Measurements from ENCODE around the gene CFAP157. TPM values are rescaled to one million over a fixed set of nuclear protein-coding genes. Genes with fewer than 3 reads are reported as not detected.
A peak's percentile ranks its signal among the peaks of the same experiment; 100 is the strongest.
"Not testable (repeated sequence)": the region's sequence is repeated elsewhere in the genome, so short reads cannot be mapped to it uniquely, and the experiment has no call there.

The CFAP157 gene
- total RNA-seq, 1 donor from 2014 or later = 0.13 TPM

GRCh38 chr9:127734747-127735529 is 28.1 kb downstream of the CFAP157 start, which contains the start of gene TOR2A:
Gene TOR2A (minus strand): TSS chr9:127735294. CDS start chr9:127735270, 24 bp downstream.
- DNase-seq (ENCODE audit: low read depth) = peak; percentile 97

GRCh38 chr9:127735530-127736185 is 28.9 kb downstream of the CFAP157 start:
- DNase-seq (ENCODE audit: low read depth) = no peak

GRCh38 chr9:127738666-127739065 is 31.9 kb downstream of the CFAP157 start:
- DNase-seq (ENCODE audit: low read depth) = no peak

GRCh38 chr9:127739614-127740330 is 33.0 kb downstream of the CFAP157 start:
- DNase-seq (ENCODE audit: low read depth) = no peak

- DNase-seq (ENCODE audit: low read depth) = no peak
These were observed 35.1 kb downstream of the CFAP157 start for GRCh38 chr9:127741831-127742434.

- DNase-seq (ENCODE audit: low read depth) = no peak
These were observed 35.8 kb downstream of the CFAP157 start for GRCh38 chr9:127742435-127743088.

- no peak for DNase-seq (ENCODE audit: low read depth)
These were observed 37.8 kb downstream of the CFAP157 start for GRCh38 chr9:127744398-127745110.

- no peak for DNase-seq (ENCODE audit: low read depth)
These were observed 40.3 kb downstream of the CFAP157 start for GRCh38 chr9:127746959-127747569.

- DNase-seq (ENCODE audit: low read depth) = no peak
These were observed 42.5 kb downstream of the CFAP157 start for GRCh38 chr9:127749090-127749787.

- DNase-seq (ENCODE audit: low read depth) = peak; percentile 47
These were observed 44.7 kb downstream of the CFAP157 start for GRCh38 chr9:127751269-127752054.

GRCh38 chr9:127753148-127753547 is 46.4 kb downstream of the CFAP157 start:
- DNase-seq (ENCODE audit: low read depth) = no peak

- DNase-seq (ENCODE audit: low read depth) = no peak
These were observed 46.8 kb downstream of the CFAP157 start for GRCh38 chr9:127753622-127754021.

- DNase-seq (ENCODE audit: low read depth) = no peak
These were observed 47.6 kb downstream of the CFAP157 start for GRCh38 chr9:127754099-127755060.

GRCh38 chr9:127755061-127756060 is 48.6 kb downstream of the CFAP157 start:
- DNase-seq (ENCODE audit: low read depth) = no peak

- DNase-seq (ENCODE audit: low read depth) = no peak
These were observed 49.4 kb downstream of the CFAP157 start for GRCh38 chr9:127756233-127756632.

GRCh38 chr9:127756776-127757175 is 50.0 kb downstream of the CFAP157 start:
- DNase-seq (ENCODE audit: low read depth) = not testable (repeated sequence)
